HG02884 (cell line): Measurements from ENCODE around the gene UGT2A2.
A peak's percentile ranks its signal among the peaks of the same experiment; 100 is the strongest.
"Not testable (repeated sequence)": the region's sequence is repeated elsewhere in the genome, so short reads cannot be mapped to it uniquely, and the experiment has no call there.

Experiments
- ATAC-seq: cut with Tn5 transposase; IDR thresholded peaks from one replicate; pipeline ENCODE4 v1.9.1; 2021; ENCODE audit warnings: mild to moderate bottlenecking, moderate library complexity; ENCODE audit not compliant: unreplicated experiment

Gene UGT2A2

GRCh38 chr4:69639542-69639941 lies at the start of gene UGT2A2:
Gene UGT2A2, minus strand, starts transcription at chr4:69639642. Its CDS starts 2 bp downstream, at chr4:69639640.
- no peak for ATAC-seq

- ATAC-seq = no peak
These were observed 45.4 kb upstream of the UGT2A2 start for GRCh38 chr4:69684804-69685203.

GRCh38 chr4:69668680-69669079 lies 29.2 kb upstream of the UGT2A2 start:
- peak; percentile 52 for ATAC-seq

GRCh38 chr4:69664009-69664408 lies 24.6 kb upstream of the UGT2A2 start:
- ATAC-seq = not testable (repeated sequence)

GRCh38 chr4:69661130-69661803 lies 21.8 kb upstream of the UGT2A2 start:
- not testable (repeated sequence) for ATAC-seq

GRCh38 chr4:69658133-69658532 lies 18.7 kb upstream of the UGT2A2 start:
- no peak for ATAC-seq

- no peak for ATAC-seq
These were observed 17.3 kb upstream of the UGT2A2 start for GRCh38 chr4:69656653-69657158.

- no peak for ATAC-seq
These were observed 13.7 kb upstream of the UGT2A2 start, which contains the start of gene UGT2A1 for GRCh38 chr4:69653147-69653546. Gene UGT2A1, minus strand, starts transcription at chr4:69653247. Its CDS starts 5,603 bp downstream, at chr4:69647644.

GRCh38 chr4:69650872-69651271 lies 11.4 kb upstream of the UGT2A2 start:
- no peak for ATAC-seq

GRCh38 chr4:69649629-69650028 lies 10.2 kb upstream of the UGT2A2 start:
- no peak for ATAC-seq

- ATAC-seq = no peak
These were observed 9.8 kb upstream of the UGT2A2 start for GRCh38 chr4:69649207-69649606.

- ATAC-seq = no peak
These were observed 3.5 kb upstream of the UGT2A2 start for GRCh38 chr4:69642961-69643360.

GRCh38 chr4:69640289-69640688 lies 847 bp upstream of the UGT2A2 start:
- no peak for ATAC-seq

GRCh38 chr4:69617083-69617694 lies 22.3 kb downstream of the UGT2A2 start:
- no peak for ATAC-seq

GRCh38 chr4:69610484-69610883 lies 29.0 kb downstream of the UGT2A2 start:
- no peak for ATAC-seq

GRCh38 chr4:69601065-69601464 lies 38.4 kb downstream of the UGT2A2 start:
- ATAC-seq = no peak

GRCh38 chr4:69600013-69600412 lies 39.4 kb downstream of the UGT2A2 start:
- no peak for ATAC-seq

- ATAC-seq = no peak
These were observed 45.1 kb downstream of the UGT2A2 start for GRCh38 chr4:69594382-69594781.

GRCh38 chr4:69591364-69591763 lies 48.1 kb downstream of the UGT2A2 start:
- no peak for ATAC-seq

GRCh38 chr4:69589884-69590283 lies 49.6 kb downstream of the UGT2A2 start:
- ATAC-seq = no peak

- no peak for ATAC-seq
These were observed 55.3 kb downstream of the UGT2A2 start for GRCh38 chr4:69584135-69584534.

- no peak for ATAC-seq
These were observed 55.9 kb downstream of the UGT2A2 start for GRCh38 chr4:69583543-69583942.
